ENCODE data around the gene ZNF697.

DNA sequence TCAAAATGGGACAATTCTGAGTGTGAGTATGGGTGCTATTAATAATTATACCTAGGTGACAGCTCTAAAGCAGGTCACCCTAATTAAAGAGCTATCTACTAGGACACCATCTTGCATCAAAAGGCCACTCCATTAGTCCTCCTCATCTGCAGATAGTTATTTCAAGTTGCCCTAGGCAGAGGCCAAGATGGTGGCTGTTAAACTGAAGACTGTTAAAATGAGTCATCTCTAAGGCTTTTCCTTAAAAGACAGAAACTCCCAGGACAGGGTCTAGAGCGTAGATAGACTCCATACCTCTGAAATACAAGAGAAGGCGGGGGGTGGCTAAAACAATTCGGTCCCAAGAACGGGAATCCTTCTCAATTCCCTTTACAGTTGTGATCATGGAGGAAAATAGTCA, 4.5 kb upstream of the ZNF697 start:
- no peak for TF ChIP-seq POLR2AphosphoS5 (IDR thresholded peaks at IDR 0.05)
- TF ChIP-seq, protein P1, sequence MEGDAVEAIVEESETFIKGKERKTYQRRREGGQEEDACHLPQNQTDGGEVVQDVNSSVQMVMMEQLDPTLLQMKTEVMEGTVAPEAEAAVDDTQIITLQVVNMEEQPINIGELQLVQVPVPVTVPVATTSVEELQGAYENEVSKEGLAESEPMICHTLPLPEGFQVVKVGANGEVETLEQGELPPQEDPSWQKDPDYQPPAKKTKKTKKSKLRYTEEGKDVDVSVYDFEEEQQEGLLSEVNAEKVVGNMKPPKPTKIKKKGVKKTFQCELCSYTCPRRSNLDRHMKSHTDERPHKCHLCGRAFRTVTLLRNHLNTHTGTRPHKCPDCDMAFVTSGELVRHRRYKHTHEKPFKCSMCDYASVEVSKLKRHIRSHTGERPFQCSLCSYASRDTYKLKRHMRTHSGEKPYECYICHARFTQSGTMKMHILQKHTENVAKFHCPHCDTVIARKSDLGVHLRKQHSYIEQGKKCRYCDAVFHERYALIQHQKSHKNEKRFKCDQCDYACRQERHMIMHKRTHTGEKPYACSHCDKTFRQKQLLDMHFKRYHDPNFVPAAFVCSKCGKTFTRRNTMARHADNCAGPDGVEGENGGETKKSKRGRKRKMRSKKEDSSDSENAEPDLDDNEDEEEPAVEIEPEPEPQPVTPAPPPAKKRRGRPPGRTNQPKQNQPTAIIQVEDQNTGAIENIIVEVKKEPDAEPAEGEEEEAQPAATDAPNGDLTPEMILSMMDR (IDR thresholded peaks at IDR 0.05): no peak

Data from prostate gland (tissue), 2 donors.